PC-3 (cell line): ENCODE results near the gene ADD3. TPM values are rescaled to one million over a fixed set of nuclear protein-coding genes. Genes with fewer than 3 reads are reported as not detected.

Source experiments
- ATAC-seq: fragments of 200-7000 bp; cut with Tn5 transposase; 2 replicates; pipeline ENCODE4 v1.9.1; 2020; ENCODE audit warnings: mild to moderate bottlenecking, moderate library complexity
- BruUV-seq: library from RNA; stranded (reverse); fragments of 400-500 nt; replicated peaks from 2 replicates; lab custom pipeline; 2021; lab: Mats Ljungman, UMichigan
- CTCF ChIA-PET: fragments of 300-600 bp; sonication (Branson Sonifier 250); formaldehyde crosslinking; loops from one replicate; lab custom pipeline; 2022; ENCODE audit warnings: antibody characterized with exemption; lab: Charles Lee
- POLR2A ChIA-PET: fragments of 300-600 bp; sonication (Branson Sonifier 250); formaldehyde crosslinking; loops from one replicate; lab custom pipeline; 2022; ENCODE audit warnings: antibody characterized with exemption; ENCODE audit not compliant: unreplicated experiment; lab: Charles Lee
- DNase-seq: peaks from one replicate; pipeline ENCODE4 v3.0.0-alpha.2; 2015
- H2AFZ ChIP-seq: fragments of 300-600 bp; sonication (generic); 2 replicates; pipeline ENCODE4 v1.6.0; 2016; ENCODE audit warnings: antibody characterized with exemption, low read length
- H3F3A ChIP-seq: fragments of 300-600 bp; sonication (generic); one replicate; pipeline ENCODE4 v1.6.0; 2017; ENCODE audit warnings: antibody characterized with exemption, low read length, control low read depth, mild to moderate bottlenecking; ENCODE audit not compliant: unreplicated experiment
- H3K27ac ChIP-seq: fragments of 300-600 bp; sonication (generic); 2 replicates; pipeline ENCODE4 v1.5.1; 2016; ENCODE audit warnings: mild to moderate bottlenecking, low read length
- H3K27me3 ChIP-seq: fragments of 300-600 bp; sonication (generic); 2 replicates; pipeline ENCODE4 v1.6.1; 2016; ENCODE audit warnings: low read length, mixed read lengths
- H3K36me3 ChIP-seq: fragments of 300-600 bp; sonication (generic); 2 replicates; pipeline ENCODE4 v1.6.1; 2016; ENCODE audit warnings: low read depth, mixed run types, low read length, mixed read lengths
- H3K4me1 ChIP-seq: fragments of 300-600 bp; sonication (generic); 2 replicates; pipeline ENCODE4 v1.5.1; 2016; ENCODE audit warnings: low read length; ENCODE audit not compliant: insufficient read depth
- H3K4me2 ChIP-seq: fragments of 300-600 bp; sonication (generic); 2 replicates; pipeline ENCODE4 v1.6.0; 2016; ENCODE audit warnings: low read length
- H3K4me3 ChIP-seq: fragments of 300-600 bp; sonication (generic); 2 replicates; pipeline ENCODE4 v1.5.1; 2016; ENCODE audit warnings: mild to moderate bottlenecking, low read length, mixed read lengths
- H3K79me2 ChIP-seq: fragments of 300-600 bp; sonication (generic); 2 replicates; pipeline ENCODE4 v1.6.1; 2017; ENCODE audit warnings: low read length, mixed read lengths
- H3K9ac ChIP-seq: fragments of 300-600 bp; sonication (generic); 2 replicates; pipeline ENCODE4 v1.6.0; 2016; ENCODE audit warnings: mild to moderate bottlenecking, low read length
- H3K9me2 ChIP-seq: fragments of 300-600 bp; sonication (generic); replicated peaks from 2 replicates; pipeline ENCODE4 v1.6.1; 2016; ENCODE audit warnings: mixed run types, low read length, mixed read lengths
- H3K9me3 ChIP-seq: fragments of 300-600 bp; sonication (generic); 2 replicates; pipeline ENCODE4 v1.6.1; 2016; ENCODE audit warnings: low read length, mixed read lengths
- H4K20me1 ChIP-seq: fragments of 300-600 bp; sonication (generic); 2 replicates; pipeline ENCODE4 v1.6.1; 2016; ENCODE audit warnings: low read length, mixed read lengths
- EZH2 ChIP-seq: fragments of 300-600 bp; sonication (generic); IDR thresholded peaks from one replicate; pipeline ENCODE4 v1.6.1; 2017; ENCODE audit warnings: antibody characterized with exemption, mild to moderate bottlenecking, low read length; ENCODE audit not compliant: unreplicated experiment
- EZH2phosphoT487 ChIP-seq: fragments of 300-600 bp; sonication (generic); IDR thresholded peaks from 2 replicates; pipeline ENCODE4 v1.6.1; 2018; ENCODE audit warnings: mild to moderate bottlenecking, antibody characterized with exemption, low read length, borderline replicate concordance
- intact Hi-C: fragments of 100-400 bp; cut with micrococcal nuclease; formaldehyde crosslinking; loops from 2 replicates; pipeline ENCODE4 v1.9.0; 2023
- total RNA-seq: library from RNA; depleted of rRNA; stranded (reverse); fragments of >200 nt; gene quantifications from 2 replicates; pipeline ENCODE4 v1.2.3, GENCODE V29; 2014
- TF ChIP-seq, protein P1 (sequence below): fragments of 300-600 bp; sonication (generic); conservative IDR thresholded peaks from 2 replicates; pipeline ENCODE4 v1.5.1; 2017; ENCODE audit warnings: antibody characterized with exemption, low read depth, mild to moderate bottlenecking, low read length

Gene ADD3
- total RNA-seq, 1 experiment from 2014 or later = 25.7 TPM

DNA sequence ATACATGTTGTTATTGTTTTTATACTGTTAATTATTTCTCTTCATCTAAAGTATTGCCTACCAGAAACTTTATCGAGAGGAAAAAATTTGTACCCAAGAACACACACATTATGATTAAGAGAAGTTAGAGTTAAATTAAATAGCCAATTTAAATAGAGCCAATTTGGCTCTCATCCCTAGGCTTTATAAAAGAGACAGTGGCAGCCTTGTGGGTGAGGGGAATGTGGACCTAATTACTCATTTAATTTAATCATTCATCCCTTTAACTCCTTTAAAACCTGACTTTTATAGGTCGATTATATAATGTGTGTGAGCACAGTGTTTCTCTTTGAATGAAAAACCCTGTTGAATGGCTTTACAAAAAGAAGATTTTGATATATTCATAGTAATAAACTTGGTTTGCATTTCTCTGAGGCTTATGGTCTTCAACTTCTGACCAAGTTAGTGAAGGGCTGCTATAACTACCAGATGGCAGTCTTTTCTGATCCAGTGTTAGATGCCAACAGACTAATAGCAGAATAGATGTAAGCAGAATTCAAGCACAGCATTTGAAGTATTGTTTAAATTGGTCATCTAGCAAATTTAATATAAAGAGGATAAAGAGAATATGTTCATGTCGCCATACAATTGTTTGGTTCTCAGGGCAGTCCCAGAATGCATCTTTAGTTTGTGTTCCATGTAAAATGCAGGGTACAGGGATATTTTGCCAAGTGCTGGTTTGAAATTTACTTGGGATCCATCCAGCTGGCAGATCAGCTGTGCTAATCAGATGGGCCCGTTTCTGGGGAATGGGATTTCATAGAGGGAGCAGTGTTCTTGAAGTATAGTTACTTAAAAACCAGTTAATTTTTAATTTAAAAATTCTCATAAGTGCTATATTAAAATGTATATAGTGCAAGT, 25.3 kb downstream of the ADD3 start:
- TF ChIP-seq EZH2 = no peak
- no peak for TF ChIP-seq EZH2phosphoT487
- TF ChIP-seq, protein P1, sequence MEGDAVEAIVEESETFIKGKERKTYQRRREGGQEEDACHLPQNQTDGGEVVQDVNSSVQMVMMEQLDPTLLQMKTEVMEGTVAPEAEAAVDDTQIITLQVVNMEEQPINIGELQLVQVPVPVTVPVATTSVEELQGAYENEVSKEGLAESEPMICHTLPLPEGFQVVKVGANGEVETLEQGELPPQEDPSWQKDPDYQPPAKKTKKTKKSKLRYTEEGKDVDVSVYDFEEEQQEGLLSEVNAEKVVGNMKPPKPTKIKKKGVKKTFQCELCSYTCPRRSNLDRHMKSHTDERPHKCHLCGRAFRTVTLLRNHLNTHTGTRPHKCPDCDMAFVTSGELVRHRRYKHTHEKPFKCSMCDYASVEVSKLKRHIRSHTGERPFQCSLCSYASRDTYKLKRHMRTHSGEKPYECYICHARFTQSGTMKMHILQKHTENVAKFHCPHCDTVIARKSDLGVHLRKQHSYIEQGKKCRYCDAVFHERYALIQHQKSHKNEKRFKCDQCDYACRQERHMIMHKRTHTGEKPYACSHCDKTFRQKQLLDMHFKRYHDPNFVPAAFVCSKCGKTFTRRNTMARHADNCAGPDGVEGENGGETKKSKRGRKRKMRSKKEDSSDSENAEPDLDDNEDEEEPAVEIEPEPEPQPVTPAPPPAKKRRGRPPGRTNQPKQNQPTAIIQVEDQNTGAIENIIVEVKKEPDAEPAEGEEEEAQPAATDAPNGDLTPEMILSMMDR = no peak
- ChIA-PET POLR2A (no interaction called here), CTCF (no interaction called here)
- H4K20me1 ChIP-seq = 0 out of 2 replicates have a peak, but pooled peaks cover 5% of the 10 kb centered on the region
- H3K27me3 ChIP-seq = no peaks in the 10 kb centered on the region
- no TSS peak for BruUV-seq
- H3K4me2 ChIP-seq = no peak overlapping the region
- H3F3A ChIP-seq = no peaks in the 10 kb centered on the region
- no peak overlapping the region for H3K4me3 ChIP-seq
- DNase-seq (no peak), ATAC-seq (no peak)
- H3K79me2 ChIP-seq = 0 out of 2 replicates have a peak, but pooled peaks cover 4% of the 10 kb centered on the region
- H3K9ac ChIP-seq = no peak overlapping the region
- no peak overlapping the region for H2AFZ ChIP-seq
- H3K9me2 ChIP-seq = no peaks in the 10 kb centered on the region
- H3K4me1 ChIP-seq = peaks cover 10% of the 10 kb centered on the region
- H3K9me3 ChIP-seq = no peaks in the 10 kb centered on the region
- intact Hi-C loops = no loop called here
- H3K36me3 ChIP-seq = no peaks in the 10 kb centered on the region
- H3K27ac ChIP-seq = no peak overlapping the region

GRCh38 chr10:110033701-110034235, 26.0 kb downstream of the ADD3 start:
- DNase-seq = no peak
- Histone ChIP-seq H3F3A (no peaks in the 10 kb centered on the region), H3K4me1 (peaks cover 10% of the 10 kb centered on the region), H3K4me2 (no peak overlapping the region), H3K4me3 (no peak overlapping the region), H3K27ac (no peak overlapping the region), H3K27me3 (no peaks in the 10 kb centered on the region), H4K20me1 (0 out of 2 replicates have a peak, but pooled peaks cover 5% of the 10 kb centered on the region), H3K9me2 (no peaks in the 10 kb centered on the region), H3K9me3 (no peaks in the 10 kb centered on the region), H3K9ac (no peak overlapping the region), H2AFZ (no peak overlapping the region), H3K36me3 (no peaks in the 10 kb centered on the region), H3K79me2 (0 out of 2 replicates have a peak, but pooled peaks cover 7% of the 10 kb centered on the region)
- intact Hi-C loops = no loop called here
- no TSS peak for BruUV-seq
- CTCF ChIA-PET = no interaction called here
- ATAC-seq = no peak
- POLR2A ChIA-PET = no interaction called here
- no peak for TF ChIP-seq EZH2phosphoT487
- TF ChIP-seq, protein P1 = no peak
